A172 (cell line): ENCODE results near the gene SUCO. TPM values are rescaled to one million over a fixed set of nuclear protein-coding genes. Genes with fewer than 3 reads are reported as not detected.
"Not testable (repeated sequence)": the region's sequence is repeated elsewhere in the genome, so short reads cannot be mapped to it uniquely, and the experiment has no call there.

Source experiments
- DNase-seq: peaks from one replicate; pipeline ENCODE4 v3.0.0-alpha.2; 2015; ENCODE audit warnings: low spot score
- total RNA-seq: library from RNA; depleted of rRNA; stranded (reverse); fragments of >200 nt; shearing (Covaris generic); gene quantifications from 2 replicates; pipeline ENCODE4 v1.2.3, GENCODE V29; 2014

SUCO gene
- total RNA-seq, 1 experiment from 2014 or later: 31.4 TPM

GRCh38 chr1:172559572-172560210 lies 26.7 kb downstream of the SUCO start:
- DNase-seq: no peak

DNA sequence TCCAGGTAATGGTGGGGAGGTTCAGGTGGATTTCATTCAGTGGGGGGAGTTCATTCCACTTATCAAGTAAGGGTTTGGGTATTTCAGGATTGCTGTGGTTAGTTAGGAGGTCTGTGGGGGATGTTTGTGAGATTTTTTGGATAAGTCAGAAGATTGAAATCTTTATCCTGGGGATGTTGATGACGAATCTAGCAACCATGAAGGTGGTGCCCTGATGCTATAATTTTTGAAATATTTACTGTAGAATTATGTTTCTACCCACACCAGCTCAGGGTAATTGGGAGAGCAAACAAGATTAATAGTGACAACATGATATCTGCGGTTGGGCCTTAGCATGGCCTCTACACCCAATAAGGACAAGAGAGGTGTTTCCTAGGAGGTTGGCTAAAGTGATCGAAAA lies 28.3 kb downstream of the SUCO start:
- DNase-seq: peak; percentile 78

DNA sequence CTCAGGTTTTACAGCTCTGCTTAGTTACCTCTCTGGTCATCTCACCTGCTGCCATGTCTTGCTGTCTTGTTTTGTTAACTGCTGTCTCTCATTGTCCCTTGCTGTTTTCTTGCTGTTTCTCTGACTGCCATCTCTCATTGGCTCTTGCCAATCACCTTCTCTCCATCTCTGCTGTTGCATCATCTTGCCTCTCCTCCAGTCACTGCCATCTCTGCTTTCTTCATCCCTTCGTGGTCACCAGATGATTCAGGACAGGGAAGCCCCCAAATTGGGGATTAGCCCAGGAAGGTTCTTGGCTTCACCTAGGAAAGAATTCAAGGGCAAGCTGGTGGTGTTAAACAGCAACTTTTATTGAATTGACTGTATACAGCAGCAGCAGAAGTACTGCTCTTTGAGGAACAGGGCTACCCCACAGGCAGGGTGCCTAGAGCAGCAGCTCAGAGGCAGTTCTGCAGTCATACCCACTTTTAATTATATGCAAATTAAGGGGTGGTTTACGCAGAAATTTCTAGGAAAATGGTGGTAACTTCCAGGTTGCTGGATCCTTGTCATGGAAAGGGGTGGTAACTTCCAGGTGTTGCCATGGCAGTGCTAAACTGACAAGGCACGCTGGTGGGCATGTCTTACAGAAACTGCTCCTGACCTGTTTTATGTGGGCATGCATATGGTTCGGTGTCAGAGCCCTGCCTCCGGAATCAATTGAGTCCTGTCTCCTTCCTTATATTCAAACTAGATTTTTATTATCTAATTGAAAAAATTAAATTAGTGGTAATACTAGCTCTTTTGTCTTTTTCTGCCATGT lies 33.4 kb downstream of the SUCO start:
- no peak for DNase-seq

DNA sequence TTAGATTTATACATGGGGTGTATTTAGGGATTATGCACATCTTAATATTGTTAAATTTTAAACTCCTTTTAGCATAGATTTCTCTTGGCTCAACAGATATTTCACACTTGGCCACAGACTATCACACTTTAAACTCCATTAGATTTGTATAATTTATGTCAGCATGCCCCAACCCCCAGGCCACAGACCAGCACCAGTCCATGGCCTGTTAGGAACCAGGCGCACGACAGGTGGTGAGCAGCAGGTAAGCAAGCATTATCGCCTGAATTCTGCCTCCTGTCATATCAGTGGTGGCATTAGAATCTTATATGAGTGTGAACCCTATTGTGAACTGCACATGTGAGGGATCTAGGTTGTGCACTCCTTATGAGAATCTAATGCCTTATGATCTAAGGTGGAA lies 34.8 kb downstream of the SUCO start:
- DNase-seq: no peak

GRCh38 chr1:172574080-172574479 lies 41.1 kb downstream of the SUCO start:
- no peak for DNase-seq

DNA sequence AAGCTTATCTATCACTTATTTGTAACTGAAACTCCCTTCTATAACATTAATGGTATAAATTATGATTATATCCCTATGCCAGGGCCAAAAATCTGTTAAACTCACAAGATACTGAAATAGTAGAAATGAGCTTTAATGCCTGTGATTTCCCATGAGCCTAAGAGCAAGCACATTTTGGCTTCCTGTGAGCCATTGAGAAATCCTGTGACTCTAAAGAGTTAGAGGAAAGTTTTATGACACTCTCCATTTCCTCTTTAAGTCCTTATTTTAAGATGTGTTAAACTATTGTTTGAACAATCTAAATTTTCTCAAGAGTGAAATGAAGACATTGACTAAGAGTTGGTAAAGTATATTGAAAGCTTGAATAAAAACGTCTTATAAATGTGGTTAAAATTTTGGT lies 45.6 kb downstream of the SUCO start:
- DNase-seq: no peak

- no peak for DNase-seq
These were observed 48.3 kb downstream of the SUCO start for GRCh38 chr1:172581273-172581672.

DNA sequence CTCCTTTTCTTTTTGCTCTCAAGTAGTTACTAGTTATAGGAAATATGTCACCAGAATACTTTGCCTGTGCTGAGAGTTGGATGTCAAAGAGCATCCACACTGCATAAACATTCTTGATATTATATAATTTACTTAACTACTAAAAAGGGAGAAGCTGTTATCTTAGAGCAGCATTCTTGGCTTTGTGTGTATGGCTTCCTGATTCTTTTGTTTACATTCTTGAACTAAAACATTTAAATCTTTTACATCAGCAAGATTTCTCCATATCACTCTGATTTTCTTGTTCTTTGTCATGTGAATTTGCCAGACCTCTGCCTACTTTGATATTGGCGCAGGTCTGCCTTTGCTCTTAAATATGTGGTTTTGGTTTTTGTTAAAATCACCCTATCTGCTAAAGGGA lies 48.8 kb downstream of the SUCO start:
- DNase-seq: no peak

DNA sequence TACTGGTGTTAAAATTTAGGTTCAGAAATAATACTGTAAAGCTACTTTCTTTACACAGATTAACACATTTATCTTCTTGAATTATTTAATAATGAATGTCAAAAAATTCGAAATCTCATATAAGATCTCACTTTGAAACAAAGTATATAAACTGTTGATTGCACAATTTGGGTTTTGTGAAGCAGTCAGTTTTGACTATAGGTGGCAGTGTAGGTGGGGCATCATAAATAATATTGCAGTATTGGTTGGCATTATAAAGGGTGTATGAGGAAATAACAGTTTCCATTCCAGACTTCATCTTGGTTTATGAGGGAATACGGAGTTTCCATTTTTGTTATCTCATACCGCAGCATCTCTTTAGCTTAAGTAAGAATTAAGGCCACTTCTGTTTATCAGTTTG lies 49.9 kb downstream of the SUCO start:
- no peak for DNase-seq

DNA sequence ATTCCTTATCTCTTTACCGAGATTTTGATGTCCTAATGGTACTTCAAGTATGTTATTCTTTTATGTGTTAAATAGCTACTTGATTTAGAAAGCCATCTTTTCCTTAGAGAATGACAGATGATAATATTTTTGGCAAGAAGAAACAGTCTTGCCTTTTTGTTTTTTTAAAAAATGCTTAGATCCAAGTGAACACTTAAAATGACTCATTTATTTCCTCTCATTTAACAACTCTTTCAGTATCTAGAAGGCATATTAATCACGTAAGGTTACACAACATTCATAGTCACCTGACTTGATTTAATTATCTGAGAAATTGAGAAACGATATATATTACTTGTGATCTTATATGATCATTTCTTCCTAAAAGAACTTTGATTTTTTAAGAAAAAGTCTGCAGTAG lies 52.4 kb downstream of the SUCO start:
- peak; percentile 63 for DNase-seq

GRCh38 chr1:172585861-172586260 lies 52.9 kb downstream of the SUCO start:
- DNase-seq: peak; percentile 40

DNA sequence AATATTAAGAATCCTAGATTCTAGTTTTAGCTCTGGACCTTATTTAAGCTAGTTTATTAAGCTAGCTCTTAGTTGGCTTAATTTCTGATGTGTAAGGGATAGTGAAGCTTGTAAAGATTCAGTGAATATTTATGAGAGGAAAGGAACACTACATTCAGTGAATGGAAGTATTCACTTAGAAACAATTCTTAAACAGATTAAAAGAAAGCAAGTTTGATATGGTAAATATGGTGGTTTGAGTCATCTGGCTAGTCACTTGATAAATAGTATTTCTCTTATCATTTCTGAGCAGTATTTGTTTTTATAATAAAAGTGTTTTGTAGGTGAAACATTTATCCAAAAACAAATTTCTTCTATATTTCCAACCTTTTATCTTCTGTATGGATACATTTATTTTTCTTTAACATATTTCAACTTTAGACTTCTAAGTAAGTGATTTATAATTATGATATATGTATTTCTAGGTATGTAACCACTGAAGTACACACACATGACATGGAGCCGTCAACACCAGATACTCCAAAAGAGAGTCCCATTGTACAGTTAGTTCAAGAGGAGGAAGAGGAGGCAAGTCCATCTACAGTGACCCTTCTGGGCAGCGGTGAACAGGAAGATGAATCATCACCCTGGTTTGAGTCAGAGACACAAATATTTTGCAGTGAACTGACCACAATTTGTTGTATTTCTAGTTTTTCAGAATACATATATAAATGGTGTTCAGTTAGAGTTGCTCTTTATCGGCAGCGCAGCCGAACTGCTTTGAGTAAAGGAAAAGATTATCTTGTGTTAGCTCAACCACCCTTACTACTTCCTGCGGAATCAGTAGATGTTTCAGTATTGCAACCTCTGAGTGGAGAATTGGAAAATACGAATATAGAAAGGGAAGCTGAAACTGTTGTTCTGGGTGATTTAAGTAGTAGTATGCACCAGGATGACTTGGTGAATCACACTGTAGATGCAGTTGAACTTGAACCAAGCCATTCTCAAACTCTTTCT lies 55.6 kb downstream of the SUCO start:
- peak; percentile 95 for DNase-seq

DNA sequence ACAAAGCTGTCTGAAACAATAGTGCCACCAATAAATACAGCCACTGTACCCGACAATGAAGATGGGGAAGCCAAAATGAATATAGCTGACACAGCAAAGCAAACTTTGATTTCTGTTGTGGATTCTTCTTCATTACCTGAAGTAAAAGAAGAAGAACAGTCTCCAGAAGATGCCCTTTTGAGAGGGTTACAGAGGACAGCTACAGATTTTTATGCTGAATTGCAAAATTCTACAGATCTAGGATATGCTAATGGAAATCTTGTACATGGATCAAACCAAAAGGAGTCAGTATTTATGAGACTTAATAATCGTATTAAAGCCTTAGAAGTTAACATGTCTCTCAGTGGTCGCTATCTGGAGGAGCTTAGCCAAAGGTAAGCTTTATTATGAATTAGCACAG lies 56.6 kb downstream of the SUCO start:
- DNase-seq: no peak

DNA sequence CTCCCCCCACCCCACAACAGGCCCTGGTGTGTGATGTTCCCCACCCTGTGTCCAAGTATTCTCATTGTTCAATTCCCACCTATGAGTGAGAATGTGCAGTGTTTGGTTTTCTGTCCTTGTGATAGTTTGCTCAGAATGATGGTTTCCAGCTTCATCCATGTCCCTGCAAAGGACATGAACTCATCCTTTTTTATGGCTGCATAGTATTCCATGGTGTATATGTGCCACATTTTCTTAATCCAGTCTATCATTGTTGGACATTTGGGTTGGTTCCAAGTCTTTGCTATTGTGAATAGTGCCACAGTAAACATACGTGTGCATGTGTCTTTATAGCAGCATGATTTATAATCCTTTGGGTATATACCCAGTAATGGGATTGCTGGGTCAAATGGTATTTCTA lies 58.5 kb downstream of the SUCO start:
- not testable (repeated sequence) for DNase-seq

GRCh38 chr1:172595066-172595465 lies 62.1 kb downstream of the SUCO start:
- not testable (repeated sequence) for DNase-seq

GRCh38 chr1:172596782-172597181 lies 63.8 kb downstream of the SUCO start:
- not testable (repeated sequence) for DNase-seq

GRCh38 chr1:172599912-172600311 lies 67.0 kb downstream of the SUCO start:
- DNase-seq: no peak

DNA sequence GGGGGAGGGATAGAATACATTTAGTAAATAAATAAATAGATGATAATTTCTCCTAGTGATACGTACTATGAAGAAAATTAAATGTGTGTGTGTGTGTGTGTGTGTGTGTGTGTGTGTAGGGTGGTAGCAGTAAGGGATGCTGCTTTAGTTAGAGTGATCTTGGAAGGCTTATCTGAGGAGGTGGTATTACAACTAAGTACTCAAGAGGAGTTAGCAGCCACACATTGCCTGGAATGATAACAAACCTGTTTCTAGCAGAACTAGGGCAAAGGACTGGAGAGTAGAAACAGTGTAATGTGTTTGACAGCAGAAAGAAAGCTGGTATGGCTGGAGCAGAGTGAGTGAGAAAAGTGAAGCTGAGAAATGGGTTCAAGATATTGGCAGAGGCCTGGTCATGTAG lies 67.7 kb downstream of the SUCO start:
- DNase-seq: no peak

DNA sequence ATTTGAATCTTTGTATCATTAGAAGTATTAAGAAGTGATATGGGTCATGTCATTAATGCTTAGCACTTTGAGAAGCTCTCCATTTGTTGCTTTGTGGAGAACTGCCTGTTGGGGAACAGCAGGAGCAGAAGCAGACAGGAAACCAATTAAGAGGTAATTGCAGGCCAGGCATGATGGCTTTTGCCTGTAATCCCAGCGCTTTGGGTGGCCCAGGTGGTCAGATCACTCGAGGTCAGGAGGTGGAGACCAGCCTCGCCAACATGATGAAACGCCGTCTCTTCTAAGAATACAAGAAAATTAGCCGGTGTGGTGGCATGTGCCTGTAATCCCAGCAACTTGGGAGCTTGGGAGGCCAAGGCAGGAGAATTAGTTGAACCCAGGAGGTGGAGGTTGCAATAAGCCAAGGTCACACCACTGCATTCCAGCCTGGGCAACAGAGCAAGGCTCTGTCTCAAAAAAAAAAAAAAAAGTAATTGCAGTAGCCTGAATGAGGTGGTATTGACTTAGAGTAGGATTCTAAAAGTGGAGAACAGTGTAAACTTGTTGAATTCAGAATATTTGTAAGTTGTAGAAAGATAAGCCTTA lies 68.2 kb downstream of the SUCO start:
- DNase-seq: no peak

DNA sequence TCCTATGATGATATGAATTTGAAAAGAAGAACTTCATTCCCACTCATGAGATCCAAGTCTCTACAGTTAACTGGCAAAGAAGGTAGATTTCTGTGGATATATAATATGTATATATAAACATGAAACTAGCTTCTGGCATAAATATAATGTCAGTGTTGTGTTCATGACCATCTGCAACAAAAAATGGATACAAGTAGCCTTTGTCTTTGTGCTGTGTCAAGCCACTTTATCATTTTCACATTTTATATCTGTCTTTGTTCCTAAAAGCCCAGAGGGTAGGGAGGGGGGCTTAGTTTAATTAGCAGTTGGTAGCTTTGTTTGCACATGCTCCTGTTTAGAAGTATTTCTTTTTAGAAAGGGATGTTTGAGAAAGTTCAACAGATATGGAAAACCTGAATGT lies 69.8 kb downstream of the SUCO start:
- DNase-seq: no peak

- no peak for DNase-seq
These were observed 70.9 kb downstream of the SUCO start for GRCh38 chr1:172603816-172604215.

GRCh38 chr1:172605641-172606040 lies 72.7 kb downstream of the SUCO start:
- DNase-seq: no peak
